ENCODE measurements around the gene EZH1.

GRCh38 chr17:42780851-42781638 lies 36.2 kb upstream of the EZH1 start:
- TF ChIP-seq POLR2A (IDR thresholded peaks at IDR 0.05; ENCODE audit: low read depth, low read length) (no peak), POLR2AphosphoS5 (IDR thresholded peaks at IDR 0.05; ENCODE audit: low read depth, low read length) (no peak), TAF1 (IDR thresholded peaks at IDR 0.05; ENCODE audit: borderline replicate concordance, low read depth, low read length) (no peak)

Measured in GM12892 (cell line).